ENCODE measurements around the gene L1CAM. TPM values are rescaled to one million over a fixed set of nuclear protein-coding genes. Genes with fewer than 3 reads are reported as not detected.

Gene L1CAM
- total and polyA plus RNA-seq, 2 of the 8 experiments (the other 6 are each of a cell fraction or from before 2014, with no cell fraction given), result 11.0 to 43.0 TPM

- 8% methylated on average over 6 of the region's 6 CpGs; no CpG with 5 or more reads in 1 of the 2 experiments for WGBS, 2 experiments (ENCODE audit: extremely low coverage in 1 of 2, insufficient coverage in 1 of 2, insufficient read length in 1 of 2, insufficient replicate concordance in 2 of 2, low coverage in 1 of 2, low lambda C conversion rate in 2 of 2, missing lambda C conversion rate in 1 of 2)
- Histone ChIP-seq H2BK12ac (ENCODE audit: low read depth, low read length) (no peak overlapping the region; the same call in 1 of the 2 replicates), H3K4me1 (replicated peaks in 1 of 4; ENCODE audit: control insufficient read depth in 3 of 4, insufficient read depth in 4 of 4, low read length in 3 of 4) (peaks cover 0 to 12% (median 3%) of the 10 kb centered on the region in 4 experiments; a peak in 5 of 7 replicates), H3K36me3 (ENCODE audit: control insufficient read depth in 2 of 4, insufficient read depth in 4 of 4, low read length in 3 of 4) (no peaks in the 10 kb centered on the region), H2BK120ac (replicated peaks; ENCODE audit: low read depth, low read length) (no peak overlapping the region), H3K14ac (ENCODE audit: insufficient read length) (no peak overlapping the region), H3K56ac (replicated peaks; ENCODE audit: insufficient read length, low read depth, low read length) (no peak overlapping the region), H2AK5ac (ENCODE audit: low read depth, low read length) (no peak overlapping the region), H3K18ac (ENCODE audit: extremely low read depth, low read length) (no peak overlapping the region), H3K9ac (replicated peaks in 1 of 4; ENCODE audit: extremely low read depth in 1 of 4, low read depth in 3 of 4, low read length in 3 of 4) (no peak overlapping the region), H4K91ac (replicated peaks; ENCODE audit: insufficient read length, low read length) (no peak overlapping the region), H3K23me2 (ENCODE audit: low read depth, low read length) (no peaks in the 10 kb centered on the region), H3K79me2 (ENCODE audit: control insufficient read depth in 1 of 2, insufficient read depth in 2 of 2, low read length in 2 of 2) (no peaks in the 10 kb centered on the region), H4K20me1 (replicated peaks in 1 of 2; ENCODE audit: control insufficient read depth in 1 of 2, insufficient read depth in 2 of 2, low read length in 2 of 2) (no peaks in the 10 kb centered on the region), H4K5ac (ENCODE audit: insufficient read length, low read depth, low read length) (no peak overlapping the region), H2AFZ (ENCODE audit: low read length) (no peak overlapping the region), H3K27ac (ENCODE audit: low read depth, low read length) (no peak overlapping the region), H2BK15ac (ENCODE audit: low read length) (no peak overlapping the region), H3K4me3 (ENCODE audit: extremely low read depth in 1 of 4, insufficient read depth in 2 of 4, low read depth in 3 of 4, low read length in 4 of 4) (peak overlapping the region in 1 of 4 experiments; percentile 45; a peak in 1 of 8 replicates), H3K23ac (ENCODE audit: insufficient read length) (no peak overlapping the region), H2BK20ac (ENCODE audit: low read length) (no peak overlapping the region), H4K8ac (ENCODE audit: extremely low read depth, insufficient read depth, low read length) (no peak overlapping the region), H3K27me3 (replicated peaks in 1 of 4; ENCODE audit: control insufficient read depth in 3 of 4, extremely low read depth in 1 of 4, insufficient read depth in 3 of 4, low read length in 3 of 4) (no peaks in the 10 kb centered on the region), H3K79me1 (ENCODE audit: low read depth, low read length) (no peaks in the 10 kb centered on the region), H3K4me2 (ENCODE audit: insufficient read depth in 1 of 2, low read depth in 2 of 2, low read length in 2 of 2) (peak overlapping the region; percentile 49 to 61; a peak in 3 of 4 replicates), H3K9me3 (ENCODE audit: insufficient read depth in 2 of 2, low read depth in 1 of 2, low read length in 1 of 2) (no peaks in the 10 kb centered on the region), H2BK5ac (ENCODE audit: low read depth, low read length) (peak overlapping the region; percentile 95; the same call in 1 of the 2 replicates), H3K4ac (replicated peaks; ENCODE audit: insufficient read length, low read depth, low read length) (no peak overlapping the region)
- no peak for DNase-seq (ENCODE audit: low read depth in 1 of 2, low spot score in 2 of 2)
- CTCF ChIA-PET (ENCODE audit: partially characterized antibody), result interaction anchor here (1.5 kb wide), 1 partner anchor 14 kb away, joined by 3 read pairs; no protein-coding TSS in a partner anchor
- FAIRE-seq, result peak; percentile 89
- POLR2A ChIA-PET (ENCODE audit: partially characterized antibody), result interaction anchor here (1.4 to 3.3 kb wide), 3 partner anchors 12 to 35 kb away, joined by 4 to 13 read pairs (median 10); no protein-coding TSS in a partner anchor
- peak; percentile 59; the same call in 1 of the 2 replicates for TF ChIP-seq RFX5 (IDR thresholded peaks at IDR 0.05; ENCODE audit: borderline replicate concordance, low read depth, low read length)
- TF ChIP-seq JUND (IDR thresholded peaks at IDR 0.05; ENCODE audit: low read length), result no peak
- TF ChIP-seq RBBP5 (IDR thresholded peaks at IDR 0.05; ENCODE audit: borderline replicate concordance, low read depth, low read length), result no peak
- TF ChIP-seq RXRA (IDR thresholded peaks at IDR 0.05; ENCODE audit: insufficient read depth, low read depth, low read length), result no peak
- peak; percentile 95 for TF ChIP-seq BACH1 (IDR thresholded peaks at IDR 0.05; ENCODE audit: low read length)
- peak; percentile 96 for TF ChIP-seq MAFK (IDR thresholded peaks at IDR 0.05; ENCODE audit: low read depth, low read length)
- TF ChIP-seq KDM1A (IDR thresholded peaks at IDR 0.05; ENCODE audit: borderline replicate concordance, low read length), result no peak
- TF ChIP-seq KDM4A (IDR thresholded peaks at IDR 0.05; ENCODE audit: low read depth, low read length, severe bottlenecking), result no peak
- TF ChIP-seq RAD21 (IDR thresholded peaks at IDR 0.05 in 1 of 2, conservative IDR thresholded peaks at IDR 0.05 in 1 of 2; ENCODE audit: low read depth in 2 of 2, low read length in 2 of 2), result no peak
- TF ChIP-seq TCF12 (IDR thresholded peaks at IDR 0.05; ENCODE audit: low read depth, low read length), result no peak
- TF ChIP-seq PHF8 (conservative IDR thresholded peaks at IDR 0.05; ENCODE audit: low read depth, low read length), result no peak
- TF ChIP-seq HDAC6 (IDR thresholded peaks at IDR 0.05; ENCODE audit: low read depth, low read length), result no peak
- TF ChIP-seq CBX8 (IDR thresholded peaks at IDR 0.05; ENCODE audit: borderline replicate concordance, low read depth, low read length), result no peak
These were observed 41.4 kb downstream of the L1CAM start for GRCh38 chrX:153844509-153845082.
